IPS-18a (cell line): ENCODE measurements around the gene CCT5.

Experiments used
- H3K27ac ChIP-seq: one replicate; pipeline ENCODE4 v1.5.1; 2013; ENCODE audit warnings: low read length
- H3K27me3 ChIP-seq: one replicate; pipeline ENCODE4 v1.6.1; 2013; ENCODE audit warnings: mild to moderate bottlenecking, low read length; ENCODE audit not compliant: control insufficient read depth, insufficient read depth
- H3K36me3 ChIP-seq: one replicate; pipeline ENCODE4 v1.6.1; 2013; ENCODE audit warnings: low read depth, low read length; ENCODE audit not compliant: control insufficient read depth
- H3K4me1 ChIP-seq: one replicate; pipeline ENCODE4 v1.6.1; 2013; ENCODE audit warnings: low read depth, low read length; ENCODE audit not compliant: control insufficient read depth
- H3K4me3 ChIP-seq: one replicate; pipeline ENCODE4 v1.5.1; 2013; ENCODE audit warnings: low read length
- H3K9ac ChIP-seq: one replicate; pipeline ENCODE4 v1.6.1; 2013; ENCODE audit warnings: mild to moderate bottlenecking, low read length, moderate library complexity
- H3K9me3 ChIP-seq: one replicate; pipeline ENCODE4 v1.6.1; 2013; ENCODE audit warnings: low read depth, low read length; ENCODE audit not compliant: control insufficient read depth

Gene CCT5

DNA sequence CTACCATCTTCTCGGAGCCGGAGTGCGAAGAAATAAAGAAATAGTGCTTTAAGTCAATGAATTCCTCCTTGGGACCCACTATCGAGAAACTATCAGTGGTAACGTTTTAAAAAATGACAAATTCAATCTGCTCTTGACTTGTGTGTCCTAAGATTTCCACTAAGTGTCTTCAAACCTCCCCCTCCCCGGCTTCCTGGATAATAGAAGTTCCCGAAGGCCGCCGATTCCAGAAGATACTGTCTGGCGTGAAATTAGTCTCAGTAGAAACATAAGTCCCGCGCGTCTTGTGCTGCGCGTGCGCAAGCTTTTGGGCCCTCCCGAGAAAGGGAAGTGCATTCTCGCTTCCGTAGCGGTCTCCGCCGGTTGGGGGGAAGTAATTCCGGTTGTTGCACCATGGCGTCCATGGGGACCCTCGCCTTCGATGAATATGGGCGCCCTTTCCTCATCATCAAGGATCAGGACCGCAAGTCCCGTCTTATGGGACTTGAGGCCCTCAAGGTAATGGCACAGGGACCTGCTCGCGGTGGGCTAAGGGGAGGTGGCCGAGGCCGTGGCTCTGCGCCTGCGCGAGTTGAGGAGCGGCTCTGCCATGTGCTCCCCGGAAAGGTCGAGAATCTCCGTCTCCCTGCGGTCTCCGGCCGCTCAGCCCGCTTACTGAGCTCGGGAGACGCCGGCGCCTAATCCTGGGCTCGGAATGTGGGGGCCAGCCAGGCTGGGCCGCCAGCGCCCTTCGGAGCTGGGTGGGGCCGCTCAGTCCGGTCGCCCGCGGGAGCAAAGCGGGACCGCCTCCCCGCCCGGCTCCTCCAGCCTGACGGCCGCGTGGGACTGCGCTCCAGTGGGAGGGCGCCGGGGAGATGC, at the start of gene CCT5:
CCT5 (plus strand) TSS at position 333 of the 858 bp plus-strand sequence; CDS start at position 394, 61 bp downstream.
- peak within 1 kb of the TSS; percentile 100 for H3K4me3 ChIP-seq
- peak within 1 kb of the TSS; percentile 98 for H3K27ac ChIP-seq
- H3K4me1 ChIP-seq = peaks cover 9% of the 10 kb centered on the region
- H3K9ac ChIP-seq = peak within 1 kb of the TSS; percentile 99
- H3K36me3 ChIP-seq = peaks cover 32% of the 10 kb centered on the region
- no peaks in the 10 kb centered on the region for H3K9me3 ChIP-seq
- no peaks in the 10 kb centered on the region for H3K27me3 ChIP-seq

DNA sequence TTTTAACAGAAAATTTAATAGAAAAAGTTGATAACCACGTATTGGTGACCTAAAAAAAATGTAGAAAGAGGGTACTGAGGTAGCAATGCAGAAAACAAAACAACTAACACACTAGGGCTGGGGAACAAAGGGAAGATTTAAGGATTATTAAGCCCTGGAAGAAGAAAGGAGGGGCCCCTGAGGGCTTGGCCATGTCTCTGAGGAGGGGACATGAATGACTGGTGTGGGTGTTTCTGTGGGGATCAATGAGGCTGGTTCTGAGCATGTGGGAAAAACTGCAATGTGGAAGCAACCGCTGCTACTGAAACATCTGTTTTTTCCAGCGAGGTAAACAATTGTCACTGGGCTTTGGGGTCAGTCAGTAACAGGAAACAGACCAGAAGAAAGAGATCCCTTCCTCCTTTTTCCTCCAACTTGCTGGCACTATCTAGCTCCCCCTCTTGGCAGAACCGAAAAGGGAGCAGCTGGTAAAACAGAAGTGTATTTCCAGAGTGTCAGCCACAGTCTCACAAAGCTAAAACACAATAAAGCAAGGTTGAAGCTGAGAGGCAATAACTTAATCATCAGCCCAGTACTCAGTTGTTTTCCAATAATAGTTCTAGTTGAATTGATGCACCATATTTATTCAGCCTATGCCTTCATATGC, 48.7 kb upstream of the CCT5 start:
- H3K9me3 ChIP-seq = no peaks in the 10 kb centered on the region
- no peaks in the 10 kb centered on the region for H3K36me3 ChIP-seq
- no peak overlapping the region for H3K9ac ChIP-seq
- H3K4me1 ChIP-seq = peaks cover 11% of the 10 kb centered on the region
- H3K27ac ChIP-seq = no peak overlapping the region
- no peaks in the 10 kb centered on the region for H3K27me3 ChIP-seq
- H3K4me3 ChIP-seq = no peak overlapping the region

DNA sequence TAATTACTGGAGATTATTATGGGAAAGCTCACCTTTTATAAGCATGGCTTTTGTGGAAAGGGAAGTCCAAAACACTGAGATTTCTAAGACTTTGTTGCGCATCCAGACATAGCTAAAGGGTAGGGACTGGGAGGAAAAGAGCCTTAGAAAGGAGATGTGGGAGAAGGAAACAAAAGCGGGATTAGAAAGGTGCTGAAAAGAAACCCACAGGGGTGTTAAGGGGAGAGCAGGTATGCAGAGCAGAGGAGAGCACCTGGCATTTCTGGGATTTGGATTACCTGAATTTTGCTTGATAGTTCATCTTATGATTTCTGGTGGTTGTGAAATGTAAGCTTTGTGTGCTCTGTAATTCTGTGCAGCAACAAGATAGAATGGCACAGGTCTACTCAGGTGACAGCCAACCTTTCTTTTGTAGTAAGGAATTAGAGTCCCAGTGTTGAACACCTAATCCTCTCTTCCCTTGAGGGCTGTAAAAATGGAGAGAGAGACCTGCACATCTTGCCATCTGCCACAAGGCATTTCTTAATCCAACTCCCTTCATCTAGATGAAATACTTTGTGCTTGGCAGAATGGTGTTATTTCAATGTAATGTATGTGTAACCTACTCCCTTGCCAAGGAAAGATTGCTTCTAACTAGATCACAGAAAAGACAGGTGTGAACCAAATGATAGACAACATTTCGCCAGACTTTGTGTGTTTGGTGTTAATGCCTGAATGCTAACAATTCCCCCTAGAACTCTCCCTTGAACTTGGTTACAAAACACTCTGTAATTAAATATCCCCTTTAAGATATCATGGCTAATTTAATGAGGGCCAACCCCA, 47.8 kb upstream of the CCT5 start:
- Histone ChIP-seq H3K36me3 (no peaks in the 10 kb centered on the region), H3K27ac (no peak overlapping the region), H3K27me3 (no peaks in the 10 kb centered on the region), H3K4me1 (peaks cover 11% of the 10 kb centered on the region), H3K4me3 (no peak overlapping the region), H3K9me3 (no peaks in the 10 kb centered on the region), H3K9ac (no peak overlapping the region)

DNA sequence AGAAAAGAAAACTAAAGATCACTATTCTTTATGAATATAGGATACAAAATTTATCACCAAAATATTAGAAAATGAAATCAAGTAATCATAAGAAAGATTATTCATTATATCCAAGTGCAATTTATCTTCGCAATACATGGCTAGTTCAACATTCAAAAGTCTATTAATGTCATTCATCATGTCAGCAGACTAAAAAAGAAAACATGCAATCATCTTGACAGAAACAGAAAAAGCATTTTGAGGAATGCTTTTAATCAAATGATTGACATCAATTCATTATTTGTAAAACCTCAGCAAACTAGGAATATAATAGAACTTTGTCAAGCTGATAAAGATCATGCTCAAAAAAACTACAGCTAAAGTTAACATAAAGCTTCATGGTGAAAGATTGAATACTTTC, 41.1 kb upstream of the CCT5 start:
- peaks cover 6% of the 10 kb centered on the region for H3K4me1 ChIP-seq
- no peak overlapping the region for H3K4me3 ChIP-seq
- no peak overlapping the region for H3K9ac ChIP-seq
- H3K36me3 ChIP-seq = no peaks in the 10 kb centered on the region
- H3K27ac ChIP-seq = no peak overlapping the region
- H3K9me3 ChIP-seq = no peaks in the 10 kb centered on the region
- H3K27me3 ChIP-seq = no peaks in the 10 kb centered on the region

DNA sequence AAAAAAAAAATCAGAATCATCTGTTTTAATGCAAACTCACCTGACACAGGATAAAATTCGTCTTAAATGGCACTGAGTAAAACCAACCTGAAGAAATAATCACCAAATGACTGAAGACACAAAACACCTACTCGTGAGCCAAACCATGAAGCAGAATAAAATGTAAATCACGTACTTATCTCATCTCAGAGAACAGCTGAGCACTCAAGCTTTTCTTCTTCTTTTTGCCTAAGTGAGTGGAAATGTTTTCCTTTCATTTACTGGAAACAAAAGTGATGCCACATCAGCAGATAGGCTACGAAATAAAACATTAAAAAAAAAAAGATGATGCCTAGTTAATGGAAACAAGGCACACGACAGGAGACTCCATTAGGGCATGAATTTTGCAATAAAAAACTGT, 36.8 kb upstream of the CCT5 start:
- H3K27me3 ChIP-seq = no peaks in the 10 kb centered on the region
- no peaks in the 10 kb centered on the region for H3K9me3 ChIP-seq
- H3K4me3 ChIP-seq = no peak overlapping the region
- no peak overlapping the region for H3K27ac ChIP-seq
- peaks cover 6% of the 10 kb centered on the region for H3K4me1 ChIP-seq
- no peak overlapping the region for H3K9ac ChIP-seq
- H3K36me3 ChIP-seq = no peaks in the 10 kb centered on the region

DNA sequence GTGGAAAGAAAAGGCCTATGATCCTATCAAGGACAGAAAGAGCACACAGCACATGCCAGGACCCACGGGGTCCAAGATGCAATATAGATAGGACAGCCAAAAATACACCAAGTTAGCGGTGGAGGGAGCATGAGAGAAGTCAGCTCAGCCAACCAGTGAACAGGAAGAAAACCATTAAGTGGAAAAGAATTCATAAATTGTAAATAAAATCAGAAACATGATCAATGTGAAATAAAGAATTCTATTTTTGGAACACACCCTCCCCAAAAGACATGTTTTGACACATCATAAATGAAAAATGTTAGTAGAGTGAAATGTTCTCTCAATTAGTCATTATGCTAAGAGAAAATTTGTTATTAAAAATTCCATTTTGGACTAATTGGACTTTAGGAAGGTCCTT, 36.0 kb upstream of the CCT5 start:
- H3K4me3 ChIP-seq = no peak overlapping the region
- no peak overlapping the region for H3K9ac ChIP-seq
- H3K27me3 ChIP-seq = no peaks in the 10 kb centered on the region
- no peak overlapping the region for H3K27ac ChIP-seq
- peaks cover 6% of the 10 kb centered on the region for H3K4me1 ChIP-seq
- H3K9me3 ChIP-seq = no peaks in the 10 kb centered on the region
- H3K36me3 ChIP-seq = no peaks in the 10 kb centered on the region

DNA sequence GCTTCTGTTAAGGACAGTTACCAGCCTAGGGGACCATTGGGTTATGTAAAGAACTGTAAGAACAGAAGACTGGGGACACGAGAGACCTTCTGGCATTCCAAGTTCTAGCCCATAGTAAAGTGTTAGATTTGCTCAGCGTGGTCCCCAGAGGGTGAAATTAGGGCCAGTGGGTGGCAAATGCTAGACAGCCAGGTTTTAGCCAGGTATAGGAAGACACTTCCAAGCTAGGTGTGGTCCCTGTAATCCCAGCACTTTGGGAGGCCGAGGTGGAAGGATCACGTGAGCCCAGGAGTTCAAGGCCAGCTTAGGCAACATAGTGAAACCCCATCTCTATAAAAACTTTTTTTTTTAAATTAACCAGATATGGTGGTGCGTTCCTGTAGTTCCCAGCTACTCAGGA, 34.7 kb upstream of the CCT5 start:
- H3K9ac ChIP-seq = no peak overlapping the region
- no peaks in the 10 kb centered on the region for H3K27me3 ChIP-seq
- H3K36me3 ChIP-seq = no peaks in the 10 kb centered on the region
- no peak overlapping the region for H3K27ac ChIP-seq
- H3K4me3 ChIP-seq = no peak overlapping the region
- H3K4me1 ChIP-seq = peaks cover 6% of the 10 kb centered on the region
- H3K9me3 ChIP-seq = no peaks in the 10 kb centered on the region

DNA sequence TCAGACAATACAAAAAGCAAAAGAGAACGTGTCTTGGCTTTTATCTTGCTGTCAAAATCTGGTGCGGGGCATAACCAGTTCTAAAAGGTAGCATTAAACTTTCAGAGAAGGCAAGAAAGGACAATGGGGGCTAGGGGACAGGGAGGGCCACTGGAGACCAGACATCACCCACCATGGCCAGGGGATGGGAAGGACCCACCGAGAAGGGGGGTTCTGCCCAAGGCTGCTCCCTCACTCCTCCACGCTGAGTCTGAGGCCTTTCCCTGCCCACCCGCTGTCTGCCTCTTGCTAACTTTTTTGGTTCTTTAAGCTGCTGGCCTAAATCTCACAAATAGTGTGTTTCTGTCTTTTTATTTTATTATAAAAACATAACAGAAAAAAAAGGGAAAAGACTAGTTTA, 34.0 kb upstream of the CCT5 start:
- Histone ChIP-seq H3K4me1 (peaks cover 6% of the 10 kb centered on the region), H3K36me3 (no peaks in the 10 kb centered on the region), H3K9ac (no peak overlapping the region), H3K4me3 (no peak overlapping the region), H3K27me3 (no peaks in the 10 kb centered on the region), H3K27ac (no peak overlapping the region), H3K9me3 (no peaks in the 10 kb centered on the region)

DNA sequence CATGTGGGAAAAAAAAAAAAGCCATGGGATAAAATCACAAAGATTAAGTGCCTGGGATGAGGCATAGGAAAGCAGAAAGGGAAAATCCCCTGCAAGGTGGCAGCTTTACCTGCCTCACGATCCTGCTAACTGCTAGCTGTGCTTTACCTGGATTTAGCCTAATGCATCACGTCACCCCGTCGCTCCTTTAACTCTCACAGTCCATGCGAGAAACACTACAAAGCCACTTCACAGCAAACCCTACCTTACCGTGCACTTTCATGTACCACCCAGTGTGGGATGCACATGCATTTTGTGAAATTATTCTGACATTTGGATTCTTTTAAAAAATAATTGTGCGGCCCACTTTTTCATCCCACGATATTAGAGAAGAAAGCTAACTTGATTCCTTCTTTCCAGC, 31.4 kb upstream of the CCT5 start:
- Histone ChIP-seq H3K4me1 (no peaks in the 10 kb centered on the region), H3K4me3 (no peak overlapping the region), H3K36me3 (no peaks in the 10 kb centered on the region), H3K27me3 (no peaks in the 10 kb centered on the region), H3K9ac (no peak overlapping the region), H3K9me3 (no peaks in the 10 kb centered on the region), H3K27ac (no peak overlapping the region)

DNA sequence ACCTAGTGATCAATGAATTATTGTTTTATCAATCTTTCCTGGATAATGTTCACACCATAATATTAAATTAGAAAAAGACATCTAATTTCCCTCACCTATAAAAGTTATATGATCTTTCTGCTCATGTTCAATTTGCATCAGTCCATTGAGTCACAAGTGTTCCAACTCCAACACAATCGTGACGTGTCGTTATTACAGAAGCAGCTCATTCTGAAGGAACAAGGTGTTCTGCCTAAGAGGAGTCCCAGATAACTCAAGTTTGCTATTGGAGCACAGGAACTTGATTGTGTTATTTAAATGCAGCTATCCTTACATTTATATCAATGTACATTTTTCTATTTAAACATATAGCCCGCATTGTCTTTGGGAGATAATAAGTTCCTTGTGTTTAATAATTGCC, 31.0 kb upstream of the CCT5 start:
- no peak overlapping the region for H3K27ac ChIP-seq
- no peaks in the 10 kb centered on the region for H3K9me3 ChIP-seq
- no peaks in the 10 kb centered on the region for H3K4me1 ChIP-seq
- H3K9ac ChIP-seq = no peak overlapping the region
- H3K27me3 ChIP-seq = no peaks in the 10 kb centered on the region
- H3K4me3 ChIP-seq = no peak overlapping the region
- H3K36me3 ChIP-seq = no peaks in the 10 kb centered on the region

DNA sequence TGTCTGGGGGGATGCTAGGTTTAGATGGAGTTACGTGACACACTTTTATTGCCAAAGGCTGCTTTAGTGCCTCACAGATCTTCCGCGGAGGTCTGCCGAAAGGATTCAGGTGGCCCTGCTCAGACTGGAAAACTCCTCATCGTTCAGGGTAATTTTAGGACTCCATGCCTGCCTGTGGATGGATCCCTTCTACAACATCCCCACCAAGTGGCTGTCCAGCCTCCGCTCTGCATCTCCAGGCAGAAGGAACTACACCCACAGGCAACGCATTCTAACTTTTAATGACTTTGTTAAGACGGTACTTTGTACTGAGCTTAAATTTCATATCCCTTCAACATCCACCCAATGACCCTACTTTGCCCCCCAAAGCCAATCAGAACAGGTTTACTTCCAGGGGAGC, 29.8 kb upstream of the CCT5 start:
- no peak overlapping the region for H3K4me3 ChIP-seq
- H3K4me1 ChIP-seq = no peaks in the 10 kb centered on the region
- H3K27ac ChIP-seq = no peak overlapping the region

More for the DNA sequence above, 29.8 kb upstream of the CCT5 start:
- H3K36me3 ChIP-seq = no peaks in the 10 kb centered on the region
- H3K9me3 ChIP-seq = no peaks in the 10 kb centered on the region
- H3K27me3 ChIP-seq = no peaks in the 10 kb centered on the region
- H3K9ac ChIP-seq = no peak overlapping the region
